Esophagus muscularis mucosa (tissue), 3 donors: ENCODE results near the gene ATP4A.

ENCODE experiments used
- CTCF ChIP-seq, 3 experiments: fragments of 200-600 bp in 2 of 3; fragments of 450-650 bp in 1 of 3; sonication (generic) in 2 of 3; IDR thresholded peaks; one replicate each; pipeline ENCODE4 v1.5.1; 2017 to 2019; ENCODE audit warnings: antibody characterized with exemption in 3 of 3, mild to moderate bottlenecking in 2 of 3, moderate library complexity in 1 of 3
- POLR2A ChIP-seq: fragments of 450-650 bp; IDR thresholded peaks from one replicate; pipeline ENCODE4 v1.6.1; 2017; ENCODE audit warnings: antibody characterized with exemption, moderate library complexity, mild to moderate bottlenecking, low read depth
- POLR2AphosphoS5 ChIP-seq, 2 donors: sonication (generic); formaldehyde crosslinking; IDR thresholded peaks; one replicate each; pipeline ENCODE4 v1.6.1; 2017; ENCODE audit warnings: antibody characterized with exemption in 2 of 2

- TF ChIP-seq CTCF (IDR thresholded peaks at IDR 0.05): no peak
- TF ChIP-seq POLR2A: no peak
- TF ChIP-seq POLR2AphosphoS5 (IDR thresholded peaks at IDR 0.05): no peak
Measured at GRCh38 chr19:35543280-35544109, 20.0 kb downstream of the ATP4A start.
